HK-2 (cell line): ENCODE results near the gene PRRX2.

Experiments used
- DNase-seq: peaks from one replicate; pipeline ENCODE4 v3.0.0-alpha.2; 2018; ENCODE audit not compliant: unreplicated experiment

The PRRX2 gene

DNA sequence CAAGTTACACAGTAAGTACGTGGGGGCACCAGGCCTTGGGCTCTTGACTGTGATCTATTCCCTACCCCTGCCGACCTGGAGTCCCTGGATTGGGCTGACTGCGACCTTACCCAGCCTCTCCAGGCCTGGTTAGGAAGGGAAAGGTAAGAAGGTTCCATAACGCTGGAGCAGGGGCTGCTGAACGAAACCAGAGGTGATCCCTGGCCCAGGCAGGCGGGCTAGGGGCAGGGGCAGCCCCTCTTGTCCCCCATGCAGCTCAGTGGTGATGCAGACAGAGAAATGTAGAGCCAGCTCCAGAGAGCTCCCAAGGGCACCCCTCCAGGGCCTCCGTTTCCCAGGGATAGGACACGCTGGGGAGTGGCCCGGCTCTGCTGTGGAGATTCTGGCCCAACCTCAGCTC, 14.1 kb downstream of the PRRX2 start:
- no peak for DNase-seq

GRCh38 chr9:129681924-129682323, 16.5 kb downstream of the PRRX2 start:
- no peak for DNase-seq

DNA sequence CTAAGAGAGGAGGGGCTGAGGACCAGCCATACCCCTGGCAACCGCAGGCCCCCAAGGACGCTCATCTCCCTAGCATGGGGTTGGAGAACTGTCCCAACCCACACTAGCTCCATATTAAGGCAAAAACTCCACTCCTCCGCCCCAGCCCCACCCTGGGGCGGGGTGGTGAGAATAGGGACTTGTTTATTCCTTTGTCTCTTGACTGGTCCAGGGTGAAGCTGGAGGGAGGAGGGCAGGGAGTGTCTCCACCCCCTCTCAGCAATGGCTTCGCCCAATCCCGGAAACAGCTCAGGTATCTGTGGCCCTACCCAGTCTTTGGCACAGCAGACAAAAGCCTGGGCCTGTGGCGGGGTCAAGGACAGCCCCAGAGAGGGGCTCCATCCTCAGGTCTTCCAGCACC, 16.9 kb downstream of the PRRX2 start:
- no peak for DNase-seq

DNA sequence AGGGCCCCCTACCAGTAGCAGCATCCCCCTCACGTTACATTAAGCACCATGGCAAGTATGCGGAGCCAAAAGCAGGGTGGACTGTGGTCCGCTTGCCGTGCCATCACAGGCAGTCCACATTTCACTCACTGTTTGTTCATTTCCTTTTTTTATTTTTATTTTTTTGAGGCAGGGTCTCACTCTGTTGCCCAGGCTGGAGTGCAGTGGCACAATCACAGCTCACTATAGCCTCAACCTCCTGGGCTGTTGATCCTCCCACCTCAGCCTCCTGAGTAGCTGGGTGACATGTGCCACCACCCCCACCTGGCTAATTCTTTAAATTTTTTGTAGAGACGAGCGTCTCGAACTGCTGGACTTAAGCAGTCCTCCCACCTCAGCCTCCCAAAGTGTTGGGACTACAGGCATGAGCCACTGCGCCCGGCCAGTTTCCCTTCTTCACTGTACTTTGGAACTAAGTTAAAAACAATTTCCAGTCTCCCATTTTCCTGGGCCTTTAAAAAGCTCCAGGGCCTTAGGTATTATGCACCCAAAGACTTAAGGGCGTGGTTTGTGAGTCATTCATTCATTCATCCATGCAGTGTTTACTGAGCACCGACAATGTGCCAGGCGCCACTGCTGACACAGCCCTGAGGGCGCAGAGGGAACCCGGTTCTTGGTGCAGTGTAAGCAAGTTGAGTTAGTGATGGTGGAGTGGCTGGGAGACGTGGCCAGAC, 19.9 kb downstream of the PRRX2 start:
- peak; percentile 57 for DNase-seq

DNA sequence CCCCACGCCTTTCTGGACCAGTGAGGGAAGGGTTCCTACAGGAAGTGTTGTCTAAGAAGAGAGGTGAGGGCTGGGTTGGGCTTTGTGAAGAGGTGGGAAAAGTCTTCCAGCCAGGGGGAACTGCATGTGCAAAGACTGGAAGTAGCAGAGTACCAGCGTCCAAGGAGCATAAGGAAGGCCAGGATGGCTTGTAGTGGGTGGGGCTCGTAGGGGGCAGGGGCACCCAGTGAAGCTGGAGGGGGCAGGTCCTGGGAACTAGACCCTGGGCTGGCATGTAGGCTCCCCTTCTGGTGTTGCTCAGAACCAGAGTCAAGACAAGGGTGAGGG, 20.4 kb downstream of the PRRX2 start:
- no peak for DNase-seq

DNA sequence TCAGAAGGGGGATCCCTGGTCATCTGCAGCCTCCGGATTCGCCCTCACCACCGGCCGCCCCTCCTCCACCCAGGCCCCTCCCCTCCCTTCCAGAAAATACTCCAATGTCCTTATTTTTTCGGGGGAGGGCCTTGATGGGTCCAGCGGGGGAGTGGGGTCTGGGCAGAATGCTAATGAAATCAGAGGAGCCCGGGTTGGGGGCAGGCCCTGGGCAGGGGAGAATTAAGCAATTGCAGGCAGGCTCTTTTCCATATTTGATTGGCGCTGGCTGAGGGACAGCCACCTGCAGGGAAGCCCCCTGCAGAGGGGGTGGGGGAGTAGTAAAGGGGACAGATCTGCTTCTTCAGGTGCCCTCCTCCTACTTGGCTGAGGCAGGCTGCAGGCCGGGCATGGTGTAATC, 21.3 kb downstream of the PRRX2 start:
- DNase-seq: no peak

DNA sequence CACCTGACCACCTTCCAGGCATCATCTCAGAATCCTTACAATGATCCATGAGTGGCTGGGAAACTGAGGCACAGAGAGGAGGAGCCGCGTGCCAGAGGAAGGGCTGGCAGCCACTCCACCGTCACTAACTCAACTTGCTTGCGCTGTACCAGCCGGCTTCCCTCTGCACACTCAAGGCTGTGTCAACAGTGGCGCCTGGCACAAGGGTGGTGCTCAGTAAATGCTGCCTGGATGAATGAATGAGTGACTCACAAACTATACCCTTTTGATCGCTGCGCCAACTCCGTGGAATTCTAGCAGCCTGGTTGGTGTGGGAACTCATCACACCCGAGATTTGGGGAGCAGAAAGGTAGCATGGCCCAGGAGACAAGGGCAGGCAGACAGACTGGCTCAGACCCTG, 21.9 kb downstream of the PRRX2 start:
- no peak for DNase-seq

DNA sequence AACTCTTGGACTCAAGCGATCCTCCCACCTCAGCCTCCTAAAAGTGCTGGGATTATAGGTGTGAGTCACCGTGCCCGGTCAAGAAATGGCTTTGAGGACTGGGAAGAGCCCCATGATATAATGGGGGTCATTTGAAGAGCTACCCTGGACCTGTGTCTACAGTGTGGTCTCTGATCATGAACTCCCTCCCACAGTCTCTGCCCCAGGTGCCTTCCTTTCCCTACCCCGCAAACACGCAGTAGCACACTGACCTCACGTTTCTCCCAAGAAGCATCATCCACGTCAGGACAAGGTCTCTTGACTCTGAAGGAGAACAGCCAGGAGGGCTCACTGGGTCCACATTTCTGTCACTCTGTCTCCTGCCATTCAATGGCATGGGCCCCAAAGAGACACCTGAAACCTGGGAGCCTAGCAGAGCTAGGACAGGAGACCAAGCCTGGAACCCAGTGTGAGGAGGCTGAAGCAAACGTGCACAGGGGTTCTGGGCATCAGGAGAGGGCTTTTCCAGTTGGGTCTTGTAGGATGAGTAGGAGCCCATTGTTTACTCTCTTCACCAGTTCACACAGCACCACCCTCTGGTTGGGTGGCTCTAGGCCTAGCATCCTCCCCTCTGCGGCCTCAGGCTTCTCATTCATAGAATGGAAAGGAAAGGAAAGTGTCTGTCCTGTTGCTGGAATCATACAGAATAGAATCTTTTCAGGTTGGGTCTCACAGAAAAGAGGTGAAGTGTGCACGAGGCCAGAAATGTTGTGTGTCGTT, 23.0 kb downstream of the PRRX2 start:
- DNase-seq: no peak

DNA sequence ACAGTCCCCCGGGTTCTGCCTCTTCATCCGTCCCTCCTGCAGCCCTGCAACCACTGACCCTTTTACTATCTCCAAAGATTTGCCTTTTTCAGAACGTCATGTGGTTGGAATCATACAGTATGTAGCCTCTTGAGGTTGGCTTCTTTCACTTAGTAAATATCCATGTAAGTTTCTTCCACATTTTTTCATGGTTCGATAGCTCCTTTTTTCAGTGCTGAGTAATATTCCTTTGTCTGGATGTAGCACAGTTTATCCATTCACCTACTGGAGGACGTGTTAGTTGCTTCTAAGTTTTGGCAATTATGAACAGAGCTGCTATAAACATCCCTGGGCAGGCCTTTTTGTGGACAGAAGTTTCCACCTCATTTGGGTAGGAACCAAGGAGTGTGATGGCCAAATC, 27.1 kb downstream of the PRRX2 start:
- no peak for DNase-seq

GRCh38 chr9:129693741-129694140, 28.3 kb downstream of the PRRX2 start:
- no peak for DNase-seq

- DNase-seq: no peak
These were observed 28.8 kb downstream of the PRRX2 start for GRCh38 chr9:129694243-129694646.

GRCh38 chr9:129695870-129696269, 30.4 kb downstream of the PRRX2 start:
- no peak for DNase-seq

DNA sequence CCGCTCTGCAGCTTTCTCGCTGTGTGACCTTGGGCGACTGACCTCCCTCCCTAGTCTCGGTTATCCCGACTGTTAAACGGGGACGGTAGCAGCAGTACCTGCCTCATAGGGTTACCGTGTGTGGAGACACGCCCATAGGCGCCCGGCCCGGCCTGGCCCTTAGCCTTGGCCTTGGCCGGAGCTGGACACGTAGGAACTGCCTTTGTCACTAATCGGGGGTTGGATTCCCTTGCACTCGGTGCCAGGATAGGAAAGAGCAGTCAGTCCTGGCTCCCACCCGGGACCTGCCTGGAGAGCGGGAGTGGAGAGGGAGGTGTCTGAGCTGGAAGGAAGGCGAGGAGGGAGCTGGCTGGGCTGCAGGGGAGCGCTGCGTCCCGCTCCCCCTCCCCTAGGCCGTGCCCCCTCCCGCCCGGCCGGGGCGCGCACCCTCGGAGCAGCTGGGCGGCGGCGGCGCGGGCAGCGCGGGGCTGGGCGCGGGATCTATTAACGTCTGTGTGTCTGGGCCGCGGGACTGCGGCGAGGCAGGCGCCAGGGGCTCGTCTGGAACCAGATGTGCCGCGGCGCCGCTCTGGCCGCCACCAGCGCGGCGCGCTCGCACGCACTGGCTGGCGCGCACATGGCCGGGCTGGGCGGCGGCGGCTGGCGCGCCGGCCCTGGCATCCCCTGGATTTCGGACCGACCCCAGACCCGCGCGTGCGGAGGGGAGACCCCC, 31.7 kb downstream of the PRRX2 start:
- no peak for DNase-seq

GRCh38 chr9:129697656-129698253, 32.3 kb downstream of the PRRX2 start:
- no peak for DNase-seq

DNA sequence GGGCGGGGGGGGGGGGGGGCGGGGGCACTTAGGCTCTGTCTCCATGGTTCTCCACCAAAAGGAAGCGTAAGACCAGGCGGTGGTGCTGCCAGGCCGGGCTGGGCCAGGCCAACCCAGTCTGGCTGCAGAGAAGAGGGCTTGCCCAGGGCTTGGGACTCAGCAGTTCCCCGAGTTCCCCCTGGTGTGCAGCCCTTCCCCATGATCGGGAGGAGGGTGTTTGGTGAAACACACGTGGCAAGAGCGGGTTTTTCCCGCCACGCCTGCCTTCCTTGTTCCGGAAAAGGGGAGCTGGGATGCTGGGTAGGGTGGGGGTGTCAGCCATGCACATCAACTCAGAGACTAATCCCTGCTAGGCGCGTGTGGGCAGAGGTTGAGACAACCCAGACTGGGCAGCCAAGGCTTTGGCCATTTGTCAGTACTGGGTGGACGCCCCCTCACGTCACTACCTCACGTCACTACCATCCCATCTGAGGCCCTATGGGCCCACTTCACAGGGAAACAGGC, 32.9 kb downstream of the PRRX2 start:
- DNase-seq: no peak

- no peak for DNase-seq
These were observed 35.6 kb downstream of the PRRX2 start for GRCh38 chr9:129701054-129701453.

DNA sequence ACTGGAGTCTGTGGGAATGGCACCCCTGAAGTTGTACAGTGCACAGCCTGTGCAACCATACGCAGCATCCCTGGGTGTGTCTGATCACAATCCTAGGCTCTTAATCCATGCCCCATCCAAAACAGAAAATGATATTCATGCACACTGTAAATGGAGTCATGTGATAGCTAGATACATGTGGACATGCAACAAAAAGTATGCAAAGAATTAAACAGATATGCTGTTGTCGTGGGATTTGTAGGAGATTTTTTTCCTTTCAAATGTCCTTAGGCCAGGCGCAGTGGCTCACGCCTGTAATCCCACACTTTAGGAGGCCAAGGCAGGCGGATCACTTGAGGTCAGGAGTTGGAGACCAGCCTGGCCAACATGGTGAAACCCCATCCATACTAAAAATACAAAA, 36.1 kb downstream of the PRRX2 start:
- DNase-seq: no peak

DNA sequence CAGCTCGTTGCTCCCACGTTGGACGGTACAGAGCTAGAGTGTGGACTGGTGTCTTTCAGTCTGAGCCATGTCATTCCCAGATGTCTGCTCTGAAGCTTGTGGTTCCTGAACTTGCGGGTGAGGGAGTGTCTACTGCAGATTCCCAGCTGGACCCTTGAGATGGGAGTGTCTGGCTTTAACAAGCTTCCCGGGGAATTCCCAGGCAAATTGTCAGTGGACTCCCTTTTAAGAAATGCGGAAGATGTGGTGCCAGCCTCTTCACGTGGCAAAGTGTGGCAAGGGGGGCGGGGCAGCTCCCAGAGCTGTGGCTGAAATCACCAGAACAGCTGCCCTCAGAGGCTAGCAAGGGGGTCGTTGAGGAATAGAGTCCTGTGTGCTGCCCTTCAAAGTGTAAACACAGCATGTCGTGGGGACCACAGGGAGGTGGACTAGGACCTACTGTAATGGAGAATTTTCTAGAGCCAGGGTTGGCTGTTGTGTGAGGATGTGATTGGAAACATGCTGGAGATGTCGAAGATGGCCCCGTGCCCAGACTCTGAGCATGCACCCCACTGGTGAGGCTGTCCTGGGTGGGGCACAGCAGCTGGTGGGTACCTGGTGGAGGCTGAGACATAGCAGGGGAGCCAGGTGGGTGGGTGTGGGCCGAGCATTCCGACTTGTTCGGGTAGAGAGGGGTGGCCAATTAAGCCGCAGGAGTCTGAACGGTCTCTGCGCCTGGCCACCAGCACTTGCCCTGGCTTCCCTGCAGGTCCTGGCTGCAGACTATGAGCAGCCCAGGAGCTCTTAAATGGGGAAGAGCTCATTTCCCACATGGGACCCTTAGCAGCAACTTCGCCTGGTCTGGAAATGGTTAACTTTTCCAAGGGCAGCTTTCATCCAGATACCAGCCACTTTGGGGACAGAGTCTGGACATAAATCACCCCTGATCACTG, 37.4 kb downstream of the PRRX2 start:
- DNase-seq: peak; percentile 73

- no peak for DNase-seq
These were observed 38.4 kb downstream of the PRRX2 start for GRCh38 chr9:129703667-129704355.

DNA sequence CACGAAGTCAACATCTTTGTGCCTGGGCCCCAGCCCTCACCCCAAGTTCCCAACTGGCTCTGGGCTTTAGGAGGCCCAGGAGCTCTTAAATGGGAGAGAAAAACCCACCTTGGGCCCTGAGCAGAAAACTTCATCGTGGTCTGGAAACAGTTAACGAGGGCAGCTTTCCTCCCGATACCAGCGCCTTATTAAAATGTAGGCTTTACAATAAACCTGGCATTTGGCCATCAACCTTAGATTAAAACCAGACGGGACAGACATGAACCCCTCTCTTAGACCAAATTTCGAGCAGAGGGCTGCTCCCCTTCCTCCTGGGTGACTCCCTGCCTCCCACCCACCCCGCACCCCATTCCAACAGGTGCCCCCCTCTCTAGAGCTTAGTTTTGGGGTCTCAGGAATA, 39.4 kb downstream of the PRRX2 start:
- no peak for DNase-seq

DNA sequence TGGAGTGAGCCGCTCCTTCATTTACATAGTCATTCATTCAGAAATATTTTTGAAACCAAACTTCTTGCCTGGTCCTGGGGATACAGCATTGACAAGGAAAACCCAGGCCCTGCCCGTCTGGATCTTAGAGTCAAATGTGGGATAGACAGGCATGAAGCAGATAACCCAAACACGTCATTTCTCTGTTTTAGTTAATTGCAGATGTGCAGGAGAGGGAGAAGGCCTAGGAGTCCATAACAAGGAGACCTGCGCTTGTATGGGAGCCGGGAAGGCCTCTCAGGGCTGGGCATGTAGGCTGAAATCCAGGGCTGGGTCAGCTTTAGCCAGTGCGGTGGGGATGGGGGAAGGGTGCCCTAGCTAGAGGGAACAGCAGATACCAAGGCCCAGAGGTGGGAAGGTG, 43.3 kb downstream of the PRRX2 start:
- no peak for DNase-seq
